A549 (cell line): ENCODE results near the gene ACAD9.

Experiments
- HDAC2 ChIP-seq: fragments of 200-600 bp; sonication (generic); IDR thresholded peaks from 2 replicates; pipeline ENCODE4 v1.6.1; 2016
- POLR2A ChIP-seq: IDR thresholded peaks from 2 replicates; pipeline ENCODE4 v1.6.1; 2012; ENCODE audit warnings: mild to moderate bottlenecking, low read length
- RAD21 ChIP-seq, 2 experiments: fragments of >200 bp in 1 of 2; sonication (Bioruptor Twin) in 1 of 2; formaldehyde crosslinking in 1 of 2; IDR thresholded peaks in 1 of 2; conservative IDR thresholded peaks in 1 of 2; 2 replicates in 1 of 2; 3 replicates in 1 of 2; pipeline ENCODE4 v1.6.1; 2012 to 2018; ENCODE audit warnings: inconsistent platforms in 1 of 2
- RCOR1 ChIP-seq: fragments of 150-350 bp; IDR thresholded peaks from 2 replicates; pipeline ENCODE4 v1.6.1; 2014; ENCODE audit warnings: antibody characterized with exemption, low read length, low read depth
- TF ChIP-seq, protein P1 (sequence below): fragments of >200 bp; sonication (Bioruptor Twin); formaldehyde crosslinking; IDR thresholded peaks from 3 replicates; pipeline ENCODE4 v1.5.1; 2016
- TF ChIP-seq, protein P2 (sequence below): fragments of 450-650 bp; IDR thresholded peaks from 2 replicates; pipeline ENCODE4 v1.6.1; 2014; ENCODE audit warnings: antibody characterized with exemption

DNA sequence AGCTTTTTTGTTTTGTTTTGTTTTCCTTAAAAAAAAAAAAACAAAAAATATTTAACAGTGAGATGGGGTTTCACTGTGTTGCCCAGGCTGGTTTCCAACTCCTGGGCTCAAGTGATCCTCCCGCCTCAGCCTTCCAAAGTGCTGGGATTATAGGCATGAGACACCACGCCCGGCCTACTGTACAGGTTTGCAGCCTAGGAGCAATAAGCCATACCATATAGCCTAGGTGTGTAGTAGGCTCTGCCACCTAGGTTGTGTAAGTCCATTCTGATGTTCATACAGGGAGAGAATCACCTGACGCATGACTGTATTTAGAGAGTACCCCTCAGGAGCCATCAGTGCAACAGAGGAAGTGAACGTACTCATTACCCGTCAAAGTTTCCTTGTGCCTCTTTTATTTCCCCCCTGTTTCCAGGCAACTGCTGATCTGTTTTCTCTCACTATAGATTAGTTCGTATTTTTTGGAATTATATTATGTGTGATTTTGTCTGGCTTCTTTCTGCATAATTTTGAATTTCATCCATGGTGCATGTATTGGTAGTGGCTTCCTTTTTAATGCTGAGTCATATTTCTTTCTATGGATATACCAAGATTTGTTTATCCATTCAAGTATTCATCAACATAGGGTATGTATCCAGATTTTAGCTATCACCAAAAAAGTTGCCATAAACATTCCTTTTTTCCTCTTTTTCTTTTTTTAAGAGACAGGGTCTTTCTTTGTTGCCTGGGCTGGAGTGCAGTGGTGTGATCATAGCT, 9.9 kb downstream of the ACAD9 start:
- TF ChIP-seq, protein P1, sequence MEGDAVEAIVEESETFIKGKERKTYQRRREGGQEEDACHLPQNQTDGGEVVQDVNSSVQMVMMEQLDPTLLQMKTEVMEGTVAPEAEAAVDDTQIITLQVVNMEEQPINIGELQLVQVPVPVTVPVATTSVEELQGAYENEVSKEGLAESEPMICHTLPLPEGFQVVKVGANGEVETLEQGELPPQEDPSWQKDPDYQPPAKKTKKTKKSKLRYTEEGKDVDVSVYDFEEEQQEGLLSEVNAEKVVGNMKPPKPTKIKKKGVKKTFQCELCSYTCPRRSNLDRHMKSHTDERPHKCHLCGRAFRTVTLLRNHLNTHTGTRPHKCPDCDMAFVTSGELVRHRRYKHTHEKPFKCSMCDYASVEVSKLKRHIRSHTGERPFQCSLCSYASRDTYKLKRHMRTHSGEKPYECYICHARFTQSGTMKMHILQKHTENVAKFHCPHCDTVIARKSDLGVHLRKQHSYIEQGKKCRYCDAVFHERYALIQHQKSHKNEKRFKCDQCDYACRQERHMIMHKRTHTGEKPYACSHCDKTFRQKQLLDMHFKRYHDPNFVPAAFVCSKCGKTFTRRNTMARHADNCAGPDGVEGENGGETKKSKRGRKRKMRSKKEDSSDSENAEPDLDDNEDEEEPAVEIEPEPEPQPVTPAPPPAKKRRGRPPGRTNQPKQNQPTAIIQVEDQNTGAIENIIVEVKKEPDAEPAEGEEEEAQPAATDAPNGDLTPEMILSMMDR = no peak
- TF ChIP-seq HDAC2 = no peak
- no peak for TF ChIP-seq POLR2A
- TF ChIP-seq, protein P2, sequence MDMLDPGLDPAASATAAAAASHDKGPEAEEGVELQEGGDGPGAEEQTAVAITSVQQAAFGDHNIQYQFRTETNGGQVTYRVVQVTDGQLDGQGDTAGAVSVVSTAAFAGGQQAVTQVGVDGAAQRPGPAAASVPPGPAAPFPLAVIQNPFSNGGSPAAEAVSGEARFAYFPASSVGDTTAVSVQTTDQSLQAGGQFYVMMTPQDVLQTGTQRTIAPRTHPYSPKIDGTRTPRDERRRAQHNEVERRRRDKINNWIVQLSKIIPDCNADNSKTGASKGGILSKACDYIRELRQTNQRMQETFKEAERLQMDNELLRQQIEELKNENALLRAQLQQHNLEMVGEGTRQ = no peak
- TF ChIP-seq RCOR1 = no peak
- no peak for TF ChIP-seq RAD21 (conservative IDR thresholded peaks at IDR 0.05 in 1 of 2, IDR thresholded peaks at IDR 0.05 in 1 of 2)
